ENCODE results near the gene FBXO47. TPM values are rescaled to one million over a fixed set of nuclear protein-coding genes. Genes with fewer than 3 reads are reported as not detected.

The FBXO47 gene
- total and polyA plus RNA-seq, 2 of the 4 experiments (the other 2 are of a cell fraction): under 0.01 TPM; not detected in 1

GRCh38 chr17:38900978-38901656, 66.1 kb downstream of the FBXO47 start (continued):
- TF ChIP-seq SMC3 (IDR thresholded peaks at IDR 0.05; ENCODE audit: low read depth, low read length): peak; percentile 29
- TF ChIP-seq MAFK (IDR thresholded peaks at IDR 0.05; ENCODE audit: low read depth, low read length): peak; percentile 46

- Histone ChIP-seq H2BK20ac (ENCODE audit: low read depth, low read length) (no peak overlapping the region), H3K23ac (ENCODE audit: low read depth, low read length) (no peak overlapping the region), H4K5ac (ENCODE audit: low read depth, low read length) (no peak overlapping the region), H2BK120ac (ENCODE audit: low read depth, low read length) (no peak overlapping the region), H2AK5ac (ENCODE audit: low read depth, low read length) (no peak overlapping the region), H4K20me1 (ENCODE audit: insufficient read depth, low read length) (peaks cover 97% of the 10 kb centered on the region), H3K9me3 (ENCODE audit: control insufficient read depth, insufficient read depth, low read length) (no peaks in the 10 kb centered on the region), H3K9me1 (ENCODE audit: insufficient read depth, low read length) (peaks cover 24% of the 10 kb centered on the region), H2BK5ac (ENCODE audit: low read depth, low read length, poor library complexity, severe bottlenecking) (no peak overlapping the region), H3K27ac (ENCODE audit: insufficient read depth, low read length) (no peak overlapping the region), H3K4me2 (ENCODE audit: low read depth, low read length) (no peak overlapping the region), H2BK15ac (ENCODE audit: low read depth, low read length) (no peak overlapping the region), H3K4me1 (ENCODE audit: control insufficient read depth, insufficient read depth, low read length) (peaks cover 29% of the 10 kb centered on the region), H3K4ac (ENCODE audit: low read depth, low read length) (no peak overlapping the region; the same call in 1 of the 2 replicates), H3K4me3 (ENCODE audit: insufficient read depth, low read depth, low read length) (no peak overlapping the region), H3K9ac (ENCODE audit: low read depth, low read length) (no peak overlapping the region), H3K79me1 (ENCODE audit: low read depth in 1 of 2, low read length in 2 of 2) (peaks cover 45 to 87% of the 10 kb centered on the region in 2 experiments), H3K36me3 (ENCODE audit: control insufficient read depth, insufficient read depth, low read length) (peaks cover 66% of the 10 kb centered on the region), H3K14ac (replicated peaks; ENCODE audit: low read depth, low read length) (no peak overlapping the region), H2AK9ac (replicated peaks; ENCODE audit: low read depth, low read length, poor library complexity) (no peak overlapping the region), H4K91ac (ENCODE audit: insufficient read depth, low read depth, low read length) (no peak overlapping the region), H3K56ac (ENCODE audit: extremely low read depth, insufficient read depth, low read length) (no peak overlapping the region), H2AFZ (replicated peaks; ENCODE audit: low read length, poor library complexity) (no peak overlapping the region), H3K18ac (ENCODE audit: low read depth, low read length) (no peak overlapping the region), H4K8ac (ENCODE audit: low read depth in 2 of 2, low read length in 2 of 2) (no peak overlapping the region), H3K27me3 (ENCODE audit: control insufficient read depth, insufficient read depth, low read length) (no peaks in the 10 kb centered on the region)
- CTCF ChIA-PET: no interaction called here
- ATAC-seq (ENCODE audit: low read depth) (no peak), DNase-seq (no peak)
- no CpG with 5 or more reads among the region's 5 CpGs for WGBS, 2 experiments (ENCODE audit: extremely low coverage in 2 of 2, insufficient read length in 1 of 2)
- no TSS peak for BruUV-seq (replicated peaks)
- POLR2A ChIA-PET (ENCODE audit: unreplicated experiment): no interaction called here
- in situ Hi-C loops (cut with MboI; ENCODE audit: low sequenced_read_pairs) (no loop called here), intact Hi-C loops (cut with micrococcal nuclease) (no loop called here), dilution Hi-C loops (cut with HindIII; ENCODE audit: low sequenced_read_pairs, unreplicated experiment) (no loop called here)
- TF ChIP-seq NFE2L2 (IDR thresholded peaks at IDR 0.05; ENCODE audit: low read depth, low read length): no peak
- no peak for TF ChIP-seq RCOR1 (IDR thresholded peaks at IDR 0.05; ENCODE audit: insufficient replicate concordance, low read length)
- TF ChIP-seq SMC3 (IDR thresholded peaks at IDR 0.05; ENCODE audit: low read depth, low read length): no peak
- TF ChIP-seq POLR2A (IDR thresholded peaks at IDR 0.05; ENCODE audit: low read depth, low read length): no peak
- TF ChIP-seq USF2 (IDR thresholded peaks at IDR 0.05; ENCODE audit: low read depth, low read length): no peak
- TF ChIP-seq CTCF (conservative IDR thresholded peaks at IDR 0.05; ENCODE audit: low read depth, low read length): no peak
- no peak for TF ChIP-seq CEBPB (IDR thresholded peaks at IDR 0.05; ENCODE audit: low read depth, low read length)
- TF ChIP-seq MAFK (IDR thresholded peaks at IDR 0.05; ENCODE audit: low read depth, low read length): no peak
- no peak for TF ChIP-seq CHD1 (IDR thresholded peaks at IDR 0.05; ENCODE audit: low read depth, low read length)
- TF ChIP-seq FOS (IDR thresholded peaks at IDR 0.05; ENCODE audit: low read depth, low read length): no peak
- no peak for TF ChIP-seq ELK1 (IDR thresholded peaks at IDR 0.05; ENCODE audit: borderline replicate concordance, low read depth, low read length)
- no peak for TF ChIP-seq BHLHE40 (IDR thresholded peaks at IDR 0.05; ENCODE audit: low read depth, low read length)
- TF ChIP-seq MAZ (IDR thresholded peaks at IDR 0.05; ENCODE audit: borderline replicate concordance, low read depth, low read length): no peak
Observed at GRCh38 chr17:38899421-38899820, 67.8 kb downstream of the FBXO47 start.
